ENCODE data around the gene LYPD6B. TPM values are rescaled to one million over a fixed set of nuclear protein-coding genes. Genes with fewer than 3 reads are reported as not detected.

The LYPD6B gene
- total RNA-seq, 1 donor from 2014 or later: not detected

- Mint-ChIP-seq H3K4me1 (ENCODE audit: low read depth) (no peaks in the 10 kb centered on the region), H3K9me3 (no peaks in the 10 kb centered on the region), H3K27ac (no peak overlapping the region), H3K36me3 (ENCODE audit: low read depth) (no peaks in the 10 kb centered on the region), H3K4me3 (ENCODE audit: low read depth) (no peak overlapping the region), H3K27me3 (ENCODE audit: low read depth) (peaks cover 9% of the 10 kb centered on the region)
- no peak for DNase-seq (ENCODE audit: low spot score)
- intact Hi-C loops (cut with micrococcal nuclease): no loop called here
These were observed 151.3 kb downstream of the LYPD6B start for GRCh38 chr2:149189769-149190168.

- intact Hi-C loops (cut with micrococcal nuclease): no loop called here
- no peaks in the 10 kb centered on the region for H3K9me3 Mint-ChIP-seq
- peaks cover 9% of the 10 kb centered on the region for H3K27me3 Mint-ChIP-seq (ENCODE audit: low read depth)
- H3K36me3 Mint-ChIP-seq (ENCODE audit: low read depth): no peaks in the 10 kb centered on the region
- no peak for DNase-seq (ENCODE audit: low spot score)
- H3K27ac Mint-ChIP-seq: no peak overlapping the region
- H3K4me1 Mint-ChIP-seq (ENCODE audit: low read depth): no peaks in the 10 kb centered on the region
- H3K4me3 Mint-ChIP-seq (ENCODE audit: low read depth): no peak overlapping the region
These were observed 153.4 kb downstream of the LYPD6B start for GRCh38 chr2:149191915-149192314.

- no peak for DNase-seq (ENCODE audit: low spot score)
- Mint-ChIP-seq H3K4me3 (ENCODE audit: low read depth) (no peak overlapping the region), H3K27me3 (ENCODE audit: low read depth) (peaks cover 9% of the 10 kb centered on the region), H3K4me1 (ENCODE audit: low read depth) (no peaks in the 10 kb centered on the region), H3K9me3 (no peaks in the 10 kb centered on the region), H3K36me3 (ENCODE audit: low read depth) (no peaks in the 10 kb centered on the region), H3K27ac (no peak overlapping the region)
- intact Hi-C loops (cut with micrococcal nuclease): no loop called here
These were observed 153.9 kb downstream of the LYPD6B start for GRCh38 chr2:149192427-149192826.

GRCh38 chr2:149200109-149200520 is 161.6 kb downstream of the LYPD6B start:
- Mint-ChIP-seq H3K27me3 (ENCODE audit: low read depth) (no peaks in the 10 kb centered on the region), H3K27ac (no peak overlapping the region), H3K4me3 (ENCODE audit: low read depth) (no peak overlapping the region), H3K36me3 (ENCODE audit: low read depth) (no peaks in the 10 kb centered on the region), H3K4me1 (ENCODE audit: low read depth) (no peaks in the 10 kb centered on the region), H3K9me3 (no peaks in the 10 kb centered on the region)
- no peak for DNase-seq (ENCODE audit: low spot score)
- intact Hi-C loops (cut with micrococcal nuclease): no loop called here

GRCh38 chr2:149204686-149205085 is 166.2 kb downstream of the LYPD6B start:
- H3K4me3 Mint-ChIP-seq (ENCODE audit: low read depth): no peak overlapping the region
- no peak for DNase-seq (ENCODE audit: low spot score)
- no peaks in the 10 kb centered on the region for H3K27me3 Mint-ChIP-seq (ENCODE audit: low read depth)
- H3K27ac Mint-ChIP-seq: no peak overlapping the region
- H3K4me1 Mint-ChIP-seq (ENCODE audit: low read depth): no peaks in the 10 kb centered on the region
- intact Hi-C loops (cut with micrococcal nuclease): no loop called here
- H3K9me3 Mint-ChIP-seq: no peaks in the 10 kb centered on the region
- no peaks in the 10 kb centered on the region for H3K36me3 Mint-ChIP-seq (ENCODE audit: low read depth)

GRCh38 chr2:149205143-149205542 is 166.6 kb downstream of the LYPD6B start:
- Mint-ChIP-seq H3K4me1 (ENCODE audit: low read depth) (no peaks in the 10 kb centered on the region), H3K36me3 (ENCODE audit: low read depth) (no peaks in the 10 kb centered on the region), H3K9me3 (no peaks in the 10 kb centered on the region), H3K27ac (no peak overlapping the region), H3K4me3 (ENCODE audit: low read depth) (no peak overlapping the region), H3K27me3 (ENCODE audit: low read depth) (no peaks in the 10 kb centered on the region)
- DNase-seq (ENCODE audit: low spot score): no peak
- intact Hi-C loops (cut with micrococcal nuclease): no loop called here

GRCh38 chr2:149213764-149214493 is 175.4 kb downstream of the LYPD6B start:
- no peaks in the 10 kb centered on the region for H3K27me3 Mint-ChIP-seq (ENCODE audit: low read depth)
- intact Hi-C loops (cut with micrococcal nuclease): no loop called here
- no peak for DNase-seq (ENCODE audit: low spot score)
- H3K9me3 Mint-ChIP-seq: no peaks in the 10 kb centered on the region
- no peak overlapping the region for H3K4me3 Mint-ChIP-seq (ENCODE audit: low read depth)
- H3K36me3 Mint-ChIP-seq (ENCODE audit: low read depth): no peaks in the 10 kb centered on the region
- no peaks in the 10 kb centered on the region for H3K4me1 Mint-ChIP-seq (ENCODE audit: low read depth)
- H3K27ac Mint-ChIP-seq: no peak overlapping the region

GRCh38 chr2:149218497-149218896 is 180.0 kb downstream of the LYPD6B start:
- no peaks in the 10 kb centered on the region for H3K27me3 Mint-ChIP-seq (ENCODE audit: low read depth)
- no peaks in the 10 kb centered on the region for H3K9me3 Mint-ChIP-seq
- H3K4me3 Mint-ChIP-seq (ENCODE audit: low read depth): no peak overlapping the region
- intact Hi-C loops (cut with micrococcal nuclease): no loop called here
- no peaks in the 10 kb centered on the region for H3K36me3 Mint-ChIP-seq (ENCODE audit: low read depth)
- no peak overlapping the region for H3K27ac Mint-ChIP-seq
- no peak for DNase-seq (ENCODE audit: low spot score)
- no peaks in the 10 kb centered on the region for H3K4me1 Mint-ChIP-seq (ENCODE audit: low read depth)

GRCh38 chr2:149219856-149220255 is 181.4 kb downstream of the LYPD6B start:
- intact Hi-C loops (cut with micrococcal nuclease): no loop called here
- Mint-ChIP-seq H3K27ac (no peak overlapping the region), H3K9me3 (no peaks in the 10 kb centered on the region), H3K4me1 (ENCODE audit: low read depth) (no peaks in the 10 kb centered on the region), H3K27me3 (ENCODE audit: low read depth) (no peaks in the 10 kb centered on the region), H3K4me3 (ENCODE audit: low read depth) (no peak overlapping the region), H3K36me3 (ENCODE audit: low read depth) (no peaks in the 10 kb centered on the region)
- DNase-seq (ENCODE audit: low spot score): no peak

GRCh38 chr2:149221002-149221401 is 182.5 kb downstream of the LYPD6B start:
- no peaks in the 10 kb centered on the region for H3K27me3 Mint-ChIP-seq (ENCODE audit: low read depth)
- intact Hi-C loops (cut with micrococcal nuclease): no loop called here

GRCh38 chr2:149221898-149222297 is 183.4 kb downstream of the LYPD6B start:
- DNase-seq (ENCODE audit: low spot score): no peak
- Mint-ChIP-seq H3K27ac (no peak overlapping the region), H3K4me1 (ENCODE audit: low read depth) (no peaks in the 10 kb centered on the region), H3K36me3 (ENCODE audit: low read depth) (no peaks in the 10 kb centered on the region), H3K27me3 (ENCODE audit: low read depth) (peaks cover 4% of the 10 kb centered on the region), H3K4me3 (ENCODE audit: low read depth) (no peak overlapping the region), H3K9me3 (no peaks in the 10 kb centered on the region)
- intact Hi-C loops (cut with micrococcal nuclease): no loop called here

More at GRCh38 chr2:149221002-149221401, 182.5 kb downstream of the LYPD6B start:
- Mint-ChIP-seq H3K9me3 (no peaks in the 10 kb centered on the region), H3K36me3 (ENCODE audit: low read depth) (no peaks in the 10 kb centered on the region), H3K4me1 (ENCODE audit: low read depth) (no peaks in the 10 kb centered on the region), H3K4me3 (ENCODE audit: low read depth) (no peak overlapping the region), H3K27ac (no peak overlapping the region)
- no peak for DNase-seq (ENCODE audit: low spot score)

GRCh38 chr2:149223472-149224095 is 185.1 kb downstream of the LYPD6B start:
- Mint-ChIP-seq H3K4me3 (ENCODE audit: low read depth) (no peak overlapping the region), H3K9me3 (no peaks in the 10 kb centered on the region), H3K27ac (no peak overlapping the region), H3K27me3 (ENCODE audit: low read depth) (peaks cover 6% of the 10 kb centered on the region), H3K36me3 (ENCODE audit: low read depth) (no peaks in the 10 kb centered on the region), H3K4me1 (ENCODE audit: low read depth) (no peaks in the 10 kb centered on the region)
- intact Hi-C loops (cut with micrococcal nuclease): no loop called here
- DNase-seq (ENCODE audit: low spot score): no peak

GRCh38 chr2:149224543-149224942 is 186.0 kb downstream of the LYPD6B start:
- Mint-ChIP-seq H3K27ac (no peak overlapping the region), H3K4me1 (ENCODE audit: low read depth) (no peaks in the 10 kb centered on the region), H3K27me3 (ENCODE audit: low read depth) (peaks cover 6% of the 10 kb centered on the region), H3K9me3 (no peaks in the 10 kb centered on the region), H3K36me3 (ENCODE audit: low read depth) (no peaks in the 10 kb centered on the region), H3K4me3 (ENCODE audit: low read depth) (no peak overlapping the region)
- DNase-seq (ENCODE audit: low spot score): no peak
- intact Hi-C loops (cut with micrococcal nuclease): no loop called here

All from activated T-helper 2 cell treated with anti-CD3 and anti-CD28 coated beads, Interferon-gamma antibody, Interleukin-2, Interleukin-4, amounts not matched to agents 10 μg/mL and 5 μg/mL and 100 μg/mL, durations not matched to agents 14 hours and 24 hours and 36 hours (primary cell).